Colon (tissue), 2 donors: Measurements from ENCODE around the gene SUSD2.
"Not testable (repeated sequence)": the region's sequence is repeated elsewhere in the genome, so short reads cannot be mapped to it uniquely, and the experiment has no call there.

ENCODE experiments used
- FAIRE-seq: peaks from 2 replicates; lab custom pipeline; 2012; peaks lifted over from hg19 to GRCh38; lab: Jason Lieb, UNC
- donor health status: control.
- donor health status: control.

SUSD2 gene

DNA sequence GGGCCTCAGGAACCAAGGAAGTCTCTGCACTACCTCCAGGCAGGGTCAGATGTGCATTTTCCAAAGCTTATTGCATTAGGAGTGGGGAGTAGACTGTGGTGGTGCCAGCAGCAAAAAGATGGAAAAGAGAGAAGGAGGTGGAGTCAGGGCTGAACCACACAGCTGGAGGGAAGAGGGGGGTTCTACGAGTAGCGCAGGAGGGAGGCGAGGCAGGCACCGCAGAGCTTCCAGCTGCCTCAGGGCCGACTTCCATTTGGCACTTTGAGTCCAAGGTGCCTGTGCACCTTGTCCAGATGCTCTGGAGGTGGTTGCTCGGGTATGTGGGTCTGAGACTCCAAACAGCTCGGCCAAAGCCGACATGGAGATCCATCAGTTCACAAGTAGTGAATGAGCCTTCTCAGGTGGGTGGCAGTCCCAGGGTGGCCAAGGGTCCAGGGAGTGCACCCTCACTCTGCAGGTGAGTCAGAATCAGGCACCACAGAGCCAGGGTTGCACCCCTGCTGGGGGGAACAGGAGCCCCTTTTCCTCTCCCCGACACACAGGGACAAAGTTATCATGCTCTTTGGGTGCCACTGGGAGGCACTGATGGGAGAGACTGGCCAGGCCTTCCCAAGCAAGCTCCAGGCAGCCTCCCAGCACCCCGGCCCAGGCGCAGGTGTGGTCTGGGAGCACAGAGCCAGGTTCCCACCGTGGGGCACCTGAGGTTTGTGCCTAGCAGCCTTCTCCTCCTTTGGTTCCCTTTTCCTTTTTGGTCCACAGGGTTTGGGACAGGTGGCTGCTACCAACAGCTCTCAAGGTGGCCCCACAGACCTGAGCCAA, 33.4 kb downstream of the SUSD2 start:
- no peak for FAIRE-seq

DNA sequence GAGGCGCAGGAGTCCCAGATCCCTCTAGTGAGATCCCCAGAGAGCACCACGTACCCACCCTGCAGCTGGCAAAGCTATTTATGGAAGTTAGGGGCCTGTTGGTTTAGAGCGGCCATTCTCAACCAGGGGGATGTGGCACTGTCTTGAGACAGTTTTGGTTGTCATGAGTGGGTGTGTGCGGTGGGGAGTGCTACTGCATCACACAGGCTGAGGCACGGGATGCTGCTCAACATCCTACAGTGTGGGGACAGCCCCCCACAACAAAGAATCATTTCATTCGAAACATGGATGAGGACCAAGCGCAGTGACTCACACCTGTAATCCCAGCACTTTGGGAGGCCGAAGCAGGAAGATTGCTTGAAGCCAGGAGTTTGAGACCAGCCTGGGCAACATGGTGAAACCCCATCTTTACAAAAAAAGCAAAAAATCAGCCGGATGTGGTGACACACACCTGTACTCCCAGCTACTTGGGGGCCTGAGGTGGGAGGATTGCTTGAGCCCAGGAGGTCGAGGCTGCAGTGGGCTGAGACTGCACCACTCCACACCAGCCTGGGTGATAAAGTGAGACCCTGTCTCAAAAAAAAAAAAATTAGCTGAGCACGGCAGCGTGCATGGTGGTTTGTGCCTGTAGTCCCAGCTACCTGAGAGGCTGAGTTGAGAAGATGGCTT, 35.4 kb downstream of the SUSD2 start:
- FAIRE-seq: no peak

- FAIRE-seq: no peak
Measured at GRCh38 chr22:24217384-24217783, 36.1 kb downstream of the SUSD2 start.

GRCh38 chr22:24219750-24220149, 38.5 kb downstream of the SUSD2 start:
- FAIRE-seq: no peak

- FAIRE-seq: no peak
Measured at GRCh38 chr22:24224468-24224867, 43.2 kb downstream of the SUSD2 start.

DNA sequence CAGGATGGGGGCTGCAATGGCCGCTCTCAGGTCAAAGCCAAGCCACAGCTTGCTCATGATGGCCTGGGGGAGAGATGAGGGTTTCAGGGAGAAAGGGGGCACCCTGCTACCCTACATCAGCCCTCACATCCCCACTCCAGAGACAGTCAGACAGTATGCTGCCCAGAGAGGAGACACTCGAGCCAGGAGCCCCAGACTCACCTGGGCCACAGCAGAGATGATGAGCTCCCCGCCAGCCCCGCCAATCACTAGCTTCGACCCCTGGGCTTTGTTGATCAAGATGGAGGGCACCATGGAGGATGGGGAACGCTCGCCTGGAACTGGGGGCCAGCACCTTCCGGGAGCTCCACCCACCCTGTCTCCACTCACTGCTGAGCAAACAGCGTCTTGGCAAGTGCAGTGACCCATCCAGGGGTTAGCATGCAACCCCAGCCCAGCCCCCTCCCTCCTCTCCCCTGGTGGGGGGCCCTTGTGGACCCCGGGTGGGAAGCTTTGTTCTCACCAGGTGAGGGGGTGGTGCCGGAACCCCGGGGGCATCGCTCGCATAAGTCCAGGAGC, 43.8 kb downstream of the SUSD2 start:
- FAIRE-seq: no peak

DNA sequence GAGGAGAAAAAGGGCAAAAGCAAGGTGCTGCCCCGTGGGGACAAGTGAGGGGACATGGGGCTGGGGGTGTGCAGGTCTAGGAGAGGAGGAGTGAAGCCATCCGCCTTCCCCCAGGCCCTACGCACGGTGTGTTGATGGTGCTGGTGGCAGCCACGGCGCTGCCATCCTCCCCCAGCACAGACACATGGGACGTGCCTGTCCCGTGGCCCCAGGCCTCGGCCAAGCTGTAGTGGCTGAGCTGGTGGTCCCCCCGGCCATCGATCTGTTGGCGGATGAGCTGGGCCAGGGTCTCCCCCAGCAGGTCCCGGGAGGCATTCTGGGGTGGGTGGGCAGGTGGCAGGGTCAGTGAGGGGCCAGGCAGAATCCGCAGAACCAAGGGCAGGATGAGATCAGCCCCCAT, 44.7 kb downstream of the SUSD2 start:
- FAIRE-seq: no peak

- no peak for FAIRE-seq
Measured at GRCh38 chr22:24230911-24231656, 49.8 kb downstream of the SUSD2 start.

DNA sequence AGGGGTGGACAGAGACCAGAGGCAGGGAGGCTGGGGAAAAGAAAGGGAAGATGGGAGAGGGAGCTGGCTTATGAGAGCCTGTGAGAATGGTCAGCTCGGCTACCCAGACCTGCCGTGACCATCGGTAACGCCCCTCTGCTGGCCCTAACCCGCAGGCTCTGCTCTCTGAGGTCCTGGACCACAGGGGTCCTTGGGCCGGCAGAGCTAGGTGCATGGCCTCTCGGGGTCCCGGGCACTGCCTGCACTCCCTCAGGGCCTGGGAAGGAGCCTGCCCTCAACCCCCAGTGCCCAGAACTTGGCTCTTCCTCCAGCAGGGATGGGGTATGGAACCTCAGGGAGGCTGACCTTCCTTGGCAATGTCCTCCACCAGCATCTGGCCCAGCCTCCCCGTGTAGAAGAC, 50.4 kb downstream of the SUSD2 start:
- FAIRE-seq: no peak

GRCh38 chr22:24232124-24232523, 50.8 kb downstream of the SUSD2 start:
- no peak for FAIRE-seq

DNA sequence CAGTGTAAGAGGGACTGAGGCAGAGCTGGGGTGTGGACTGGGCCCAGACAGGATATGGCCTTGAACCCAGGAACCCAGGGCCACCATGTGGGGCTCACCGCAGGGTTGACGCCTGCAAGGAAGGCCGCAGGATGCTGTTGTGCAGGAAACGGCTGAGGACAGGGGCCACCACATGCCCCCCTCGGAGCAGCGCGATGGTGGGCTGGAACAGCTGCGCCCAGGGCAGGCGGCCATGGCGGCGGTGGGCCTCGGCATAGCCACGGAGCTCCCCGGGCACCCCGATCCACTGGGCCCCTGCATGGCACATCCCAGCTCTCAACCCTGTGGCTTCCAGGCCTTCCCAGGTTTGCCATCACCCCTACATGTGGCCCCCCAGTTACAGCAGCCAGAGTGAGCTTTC, 51.4 kb downstream of the SUSD2 start:
- FAIRE-seq: no peak

DNA sequence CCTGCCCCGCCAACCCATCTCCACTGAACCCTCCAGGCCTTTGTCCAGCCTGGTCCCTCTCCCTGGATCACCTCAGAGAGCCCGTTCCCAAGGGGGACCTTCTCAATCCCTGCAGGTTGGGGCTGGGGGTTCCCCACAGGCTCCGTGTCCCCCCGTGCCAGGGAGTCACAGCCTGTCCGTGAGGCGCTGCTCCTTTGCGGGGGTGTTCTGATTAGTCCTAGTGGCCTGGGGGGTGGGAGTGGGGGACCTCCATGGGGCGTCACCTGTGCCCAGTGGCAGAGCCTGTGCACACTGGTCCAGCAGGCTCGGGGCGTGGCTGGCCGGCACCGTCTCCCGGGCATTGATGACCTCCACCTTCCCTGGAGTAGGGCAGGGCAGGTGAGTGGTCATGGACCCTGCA, 51.9 kb downstream of the SUSD2 start:
- no peak for FAIRE-seq

GRCh38 chr22:24233816-24234215, 52.5 kb downstream of the SUSD2 start:
- no peak for FAIRE-seq

DNA sequence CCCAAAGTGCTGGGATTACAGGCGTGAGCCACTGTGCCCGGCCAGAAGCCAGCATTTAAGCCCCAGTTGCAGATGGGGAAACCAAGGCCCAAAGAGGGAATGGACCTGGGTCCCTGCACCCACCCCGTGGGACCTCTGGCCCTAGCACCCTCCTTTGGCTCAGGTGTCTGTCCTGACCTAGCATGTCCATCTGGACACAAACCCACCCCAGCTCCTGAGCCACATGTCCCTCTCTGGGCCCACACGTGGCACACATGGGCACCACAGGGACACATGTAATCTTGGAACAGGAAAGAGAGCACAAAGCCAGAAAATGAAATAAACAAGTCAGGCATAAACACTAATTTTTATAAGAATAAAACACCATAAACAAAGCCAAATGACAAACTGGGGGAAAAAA, 54.0 kb downstream of the SUSD2 start:
- FAIRE-seq: no peak

- no peak for FAIRE-seq
Measured at GRCh38 chr22:24236656-24237055, 55.4 kb downstream of the SUSD2 start.

DNA sequence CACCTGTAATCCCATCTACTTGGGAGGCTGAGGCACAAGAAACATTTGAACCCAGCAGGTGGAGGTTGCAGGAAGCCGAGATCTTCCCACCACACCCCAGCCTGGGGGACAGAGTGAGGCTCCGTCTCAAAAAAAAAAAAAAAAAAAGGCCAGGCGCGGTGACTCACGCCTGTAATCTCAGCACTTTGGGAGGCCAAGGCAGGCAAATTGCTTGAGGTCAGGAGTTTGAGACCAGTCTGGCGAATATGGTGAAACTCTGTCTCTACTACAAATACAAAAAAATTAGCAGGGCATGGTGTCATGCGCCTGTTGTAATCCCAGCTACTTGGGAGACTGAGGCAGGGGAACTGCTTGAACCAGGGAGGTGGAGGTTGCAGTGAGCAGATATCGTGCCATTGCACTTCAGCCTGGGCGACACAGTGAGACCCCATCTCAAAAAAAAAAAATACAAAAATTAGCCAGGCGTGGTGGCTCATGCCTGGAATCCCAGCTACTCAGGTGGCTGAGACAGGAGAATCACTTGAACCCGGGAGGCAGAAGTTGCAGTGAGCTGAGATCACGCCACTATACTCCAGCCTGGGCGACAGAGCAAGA, 56.9 kb downstream of the SUSD2 start:
- FAIRE-seq: not testable (repeated sequence)
